Measurements from ENCODE around the gene MDN1. TPM values are rescaled to one million over a fixed set of nuclear protein-coding genes. Genes with fewer than 3 reads are reported as not detected.

Gene MDN1
- total and polyA plus RNA-seq, 2 of the 13 experiments (the other 11 are each of a cell fraction or from before 2014, with no cell fraction given): 18.8 to 52.9 TPM

- Histone ChIP-seq H3K4me1 (ENCODE audit: insufficient read depth, low read length) (no peaks in the 10 kb centered on the region), H3K79me2 (ENCODE audit: insufficient read depth, low read length) (peaks cover 58% of the 10 kb centered on the region), H2AFZ (ENCODE audit: low read length) (no peak overlapping the region), H4K20me1 (ENCODE audit: insufficient read depth, low read length) (no peaks in the 10 kb centered on the region), H3K36me3 (replicated peaks in 1 of 2; ENCODE audit: control insufficient read depth in 1 of 2, insufficient read depth in 2 of 2, low read length in 2 of 2) (peaks cover 5 to 18% of the 10 kb centered on the region in 2 experiments; a peak in 4 of 5 replicates), H3K27me3 (ENCODE audit: control insufficient read depth in 1 of 2, insufficient read depth in 2 of 2, low read length in 2 of 2) (no peaks in the 10 kb centered on the region), H3K9ac (ENCODE audit: insufficient read depth, low read depth, low read length) (no peak overlapping the region), H3K27ac (ENCODE audit: extremely low read length, insufficient read depth, low read length) (no peak overlapping the region), H3K4me2 (ENCODE audit: low read depth, low read length) (no peak overlapping the region), H3K4me3 (replicated peaks in 1 of 3; ENCODE audit: insufficient read depth in 1 of 3, low read depth in 2 of 3, low read length in 3 of 3) (no peak overlapping the region), H3K9me3 (ENCODE audit: low read length) (no peaks in the 10 kb centered on the region)
- FAIRE-seq (no peak), DNase-seq (ENCODE audit: low spot score) (no peak), ATAC-seq (no peak)
- CTCF ChIA-PET (ENCODE audit: low intra/inter-chr PET ratio, low total read pairs): no interaction called here
- POLR2A ChIA-PET: interaction anchor here (1.2 kb wide), 1 partner anchor 14 kb away, joined by 3 read pairs; the partner anchor contains the start of gene MDN1
- in situ Hi-C loops (cut with HindIII; ENCODE audit: extremely low pct_ligation_motif_present, low pct_unique_long_range_greater_than_20kb): no loop called here
- 98% methylated on average over 6 of the region's 6 CpGs for WGBS (ENCODE audit: low lambda C conversion rate)
- BruUV-seq (replicated peaks): no TSS peak
- TF ChIP-seq MZF1 (CRISPR knock-in tag; IDR thresholded peaks at IDR 0.05; ENCODE audit: borderline replicate concordance) (no peak), ZNF367 (CRISPR knock-in tag; IDR thresholded peaks at IDR 0.05; ENCODE audit: borderline replicate concordance) (no peak), ZSCAN30 (CRISPR knock-in tag; IDR thresholded peaks at IDR 0.05) (no peak), PPARG (CRISPR knock-in tag; conservative IDR thresholded peaks at IDR 0.05) (no peak), ZFP36 (IDR thresholded peaks at IDR 0.05; ENCODE audit: borderline replicate concordance, low read depth, low read length, partially characterized antibody) (no peak)
- TF ChIP-seq, protein P1, sequence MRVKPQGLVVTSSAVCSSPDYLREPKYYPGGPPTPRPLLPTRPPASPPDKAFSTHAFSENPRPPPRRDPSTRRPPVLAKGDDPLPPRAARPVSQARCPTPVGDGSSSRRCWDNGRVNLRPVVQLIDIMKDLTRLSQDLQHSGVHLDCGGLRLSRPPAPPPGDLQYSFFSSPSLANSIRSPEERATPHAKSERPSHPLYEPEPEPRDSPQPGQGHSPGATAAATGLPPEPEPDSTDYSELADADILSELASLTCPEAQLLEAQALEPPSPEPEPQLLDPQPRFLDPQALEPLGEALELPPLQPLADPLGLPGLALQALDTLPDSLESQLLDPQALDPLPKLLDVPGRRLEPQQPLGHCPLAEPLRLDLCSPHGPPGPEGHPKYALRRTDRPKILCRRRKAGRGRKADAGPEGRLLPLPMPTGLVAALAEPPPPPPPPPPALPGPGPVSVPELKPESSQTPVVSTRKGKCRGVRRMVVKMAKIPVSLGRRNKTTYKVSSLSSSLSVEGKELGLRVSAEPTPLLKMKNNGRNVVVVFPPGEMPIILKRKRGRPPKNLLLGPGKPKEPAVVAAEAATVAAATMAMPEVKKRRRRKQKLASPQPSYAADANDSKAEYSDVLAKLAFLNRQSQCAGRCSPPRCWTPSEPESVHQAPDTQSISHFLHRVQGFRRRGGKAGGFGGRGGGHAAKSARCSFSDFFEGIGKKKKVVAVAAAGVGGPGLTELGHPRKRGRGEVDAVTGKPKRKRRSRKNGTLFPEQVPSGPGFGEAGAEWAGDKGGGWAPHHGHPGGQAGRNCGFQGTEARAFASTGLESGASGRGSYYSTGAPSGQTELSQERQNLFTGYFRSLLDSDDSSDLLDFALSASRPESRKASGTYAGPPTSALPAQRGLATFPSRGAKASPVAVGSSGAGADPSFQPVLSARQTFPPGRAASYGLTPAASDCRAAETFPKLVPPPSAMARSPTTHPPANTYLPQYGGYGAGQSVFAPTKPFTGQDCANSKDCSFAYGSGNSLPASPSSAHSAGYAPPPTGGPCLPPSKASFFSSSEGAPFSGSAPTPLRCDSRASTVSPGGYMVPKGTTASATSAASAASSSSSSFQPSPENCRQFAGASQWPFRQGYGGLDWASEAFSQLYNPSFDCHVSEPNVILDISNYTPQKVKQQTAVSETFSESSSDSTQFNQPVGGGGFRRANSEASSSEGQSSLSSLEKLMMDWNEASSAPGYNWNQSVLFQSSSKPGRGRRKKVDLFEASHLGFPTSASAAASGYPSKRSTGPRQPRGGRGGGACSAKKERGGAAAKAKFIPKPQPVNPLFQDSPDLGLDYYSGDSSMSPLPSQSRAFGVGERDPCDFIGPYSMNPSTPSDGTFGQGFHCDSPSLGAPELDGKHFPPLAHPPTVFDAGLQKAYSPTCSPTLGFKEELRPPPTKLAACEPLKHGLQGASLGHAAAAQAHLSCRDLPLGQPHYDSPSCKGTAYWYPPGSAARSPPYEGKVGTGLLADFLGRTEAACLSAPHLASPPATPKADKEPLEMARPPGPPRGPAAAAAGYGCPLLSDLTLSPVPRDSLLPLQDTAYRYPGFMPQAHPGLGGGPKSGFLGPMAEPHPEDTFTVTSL (CRISPR knock-in tag; IDR thresholded peaks at IDR 0.05; ENCODE audit: borderline replicate concordance): no peak
- TF ChIP-seq, protein P2, sequence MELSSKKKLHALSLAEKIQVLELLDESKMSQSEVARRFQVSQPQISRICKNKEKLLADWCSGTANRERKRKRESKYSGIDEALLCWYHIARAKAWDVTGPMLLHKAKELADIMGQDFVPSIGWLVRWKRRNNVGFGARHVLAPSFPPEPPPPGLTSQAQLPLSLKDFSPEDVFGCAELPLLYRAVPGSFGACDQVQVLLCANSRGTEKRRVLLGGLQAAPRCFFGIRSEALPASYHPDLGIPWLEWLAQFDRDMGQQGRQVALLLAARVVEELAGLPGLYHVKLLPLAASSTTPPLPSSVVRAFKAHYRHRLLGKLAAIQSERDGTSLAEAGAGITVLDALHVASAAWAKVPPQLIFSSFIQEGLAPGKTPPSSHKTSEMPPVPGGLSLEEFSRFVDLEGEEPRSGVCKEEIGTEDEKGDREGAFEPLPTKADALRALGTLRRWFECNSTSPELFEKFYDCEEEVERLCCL (CRISPR knock-in tag; IDR thresholded peaks at IDR 0.05; ENCODE audit: borderline replicate concordance): no peak
- intact Hi-C loops (cut with micrococcal nuclease; ENCODE audit: unreplicated experiment): no loop called here
These were observed 13.7 kb downstream of the MDN1 start for GRCh38 chr6:89805814-89806371.

Measured in HepG2 (cell line).